Large intestine (tissue), 3 donors: ENCODE results near the gene ESR2. TPM values are rescaled to one million over a fixed set of nuclear protein-coding genes. Genes with fewer than 3 reads are reported as not detected.
"Not testable (repeated sequence)": the region's sequence is repeated elsewhere in the genome, so short reads cannot be mapped to it uniquely, and the experiment has no call there.

ENCODE experiments used
- DNase-seq, 2 donors: peaks; one replicate each; pipeline versions ENCODE4 v3.0.0 to v3.0.0-alpha.2; 2013
- H3K27ac ChIP-seq: one replicate; pipeline ENCODE4 v1.5.1; 2013; ENCODE audit warnings: low read length
- H3K27me3 ChIP-seq: 2 replicates; pipeline ENCODE4 v1.6.1; 2013; ENCODE audit warnings: low read length; ENCODE audit not compliant: control insufficient read depth, insufficient read depth
- H3K36me3 ChIP-seq: 2 replicates; pipeline ENCODE4 v1.6.1; 2013; ENCODE audit warnings: low read length; ENCODE audit not compliant: control insufficient read depth, insufficient read depth
- H3K4me1 ChIP-seq: one replicate; pipeline ENCODE4 v1.6.1; 2013; ENCODE audit warnings: low read length; ENCODE audit not compliant: control insufficient read depth, insufficient read depth
- H3K4me3 ChIP-seq: one replicate; pipeline ENCODE4 v1.5.1; 2013; ENCODE audit warnings: low read length
- H3K9me3 ChIP-seq: one replicate; pipeline ENCODE4 v1.6.1; 2013; ENCODE audit warnings: mild to moderate bottlenecking, low read depth, low read length, moderate library complexity; ENCODE audit not compliant: control insufficient read depth
- WGBS: methylation state at CpG from one replicate; pipeline ENCODE4 v1.1.5; 2013; ENCODE audit warnings: low lambda C conversion rate; ENCODE audit not compliant: insufficient coverage; 5-methylcytosine and 5-hydroxymethylcytosine counted together
- polyA plus RNA-seq: library from polyadenylated mRNA; unstranded; fragments of 120-200 nt; gene quantifications from one replicate; pipeline ENCODE4 v1.2.1, GENCODE V29; 2013

The ESR2 gene
- polyA plus RNA-seq, 1 donor: 0.66 TPM

- Histone ChIP-seq H3K9me3 (no peaks in the 10 kb centered on the region), H3K27ac (no peak overlapping the region), H3K36me3 (peaks cover 12% of the 10 kb centered on the region), H3K4me3 (no peak overlapping the region), H3K4me1 (no peaks in the 10 kb centered on the region), H3K27me3 (no peaks in the 10 kb centered on the region)
- DNase-seq: no peak
- WGBS: no CpG with 5 or more reads among the region's 2 CpGs
Observed at GRCh38 chr14:64045091-64045490, 249.1 kb downstream of the ESR2 start.

- WGBS: 100% methylated on average over 1 of the region's 6 CpGs
- not testable (repeated sequence) for DNase-seq, H3K4me1 ChIP-seq, H3K9me3 ChIP-seq, H3K27ac ChIP-seq, H3K36me3 ChIP-seq, H3K4me3 ChIP-seq, H3K27me3 ChIP-seq
Observed at GRCh38 chr14:64043296-64043695, 250.9 kb downstream of the ESR2 start.

- H3K27ac ChIP-seq: no peak overlapping the region
- WGBS: 100% methylated on average over 2 of the region's 2 CpGs
- peaks cover 9% of the 10 kb centered on the region for H3K9me3 ChIP-seq
- no peaks in the 10 kb centered on the region for H3K27me3 ChIP-seq
- no peaks in the 10 kb centered on the region for H3K4me1 ChIP-seq
- H3K36me3 ChIP-seq: peaks cover 2% of the 10 kb centered on the region
- DNase-seq: no peak
- no peak overlapping the region for H3K4me3 ChIP-seq
Observed at GRCh38 chr14:64040044-64040443, 254.1 kb downstream of the ESR2 start.

GRCh38 chr14:64038841-64039542 lies 255.2 kb downstream of the ESR2 start:
- no peaks in the 10 kb centered on the region for H3K27me3 ChIP-seq
- H3K36me3 ChIP-seq: peaks cover 1% of the 10 kb centered on the region
- H3K4me3 ChIP-seq: no peak overlapping the region
- no peak overlapping the region for H3K27ac ChIP-seq
- WGBS: no CpG with 5 or more reads among the region's 5 CpGs
- peaks cover 9% of the 10 kb centered on the region for H3K9me3 ChIP-seq
- no peak for DNase-seq
- H3K4me1 ChIP-seq: no peaks in the 10 kb centered on the region

- DNase-seq, H3K4me3 ChIP-seq, H3K4me1 ChIP-seq, H3K36me3 ChIP-seq, H3K27me3 ChIP-seq, H3K27ac ChIP-seq, H3K9me3 ChIP-seq: not testable (repeated sequence)
- WGBS: no CpG with 5 or more reads among the region's 66 CpGs
Observed at GRCh38 chr14:64037869-64038745, 256.1 kb downstream of the ESR2 start.

GRCh38 chr14:64035143-64035542 lies 259.0 kb downstream of the ESR2 start:
- H3K27me3 ChIP-seq: no peaks in the 10 kb centered on the region
- no peaks in the 10 kb centered on the region for H3K4me1 ChIP-seq
- no peak overlapping the region for H3K27ac ChIP-seq
- peaks cover 10% of the 10 kb centered on the region for H3K36me3 ChIP-seq
- DNase-seq: no peak
- H3K4me3 ChIP-seq: no peak overlapping the region
- peaks cover 9% of the 10 kb centered on the region for H3K9me3 ChIP-seq
- WGBS: no CpG with 5 or more reads among the region's 1 CpG

Other genes with a start within 250 kb of the ESR2 start
- 61.9 TPM for gene MTHFD1, start 94.0 kb upstream of the ESR2 start, polyA plus RNA-seq
- 3.4 TPM for gene AKAP5, start 171.1 kb upstream of the ESR2 start, polyA plus RNA-seq
- gene ZBTB25, start 209.5 kb upstream of the ESR2 start, polyA plus RNA-seq: 11.0 TPM
- gene ZBTB1, start 210.4 kb upstream of the ESR2 start, polyA plus RNA-seq: 43.4 TPM
- gene HSPA2, start 246.4 kb upstream of the ESR2 start, polyA plus RNA-seq: 27.3 TPM